H1 (cell line): ENCODE data around the gene NUAK1.

ENCODE experiments used
- ASH2L ChIP-seq: fragments of 200-600, 300-600 bp; sonication (generic); IDR thresholded peaks from one replicate; pipeline ENCODE4 v1.7.1; 2017; ENCODE audit warnings: low read length
- CHD2 ChIP-seq: IDR thresholded peaks from 2 replicates; pipeline ENCODE4 v1.6.1; 2012; ENCODE audit warnings: low read length, improper control_type of control experiment
- EP300 ChIP-seq, 2 experiments: IDR thresholded peaks; 1 replicate in 1 of 2; 2 replicates in 1 of 2; pipeline ENCODE4 v1.6.1; 2011 to 2012; ENCODE audit warnings: low read depth in 2 of 2, low read length in 2 of 2, mild to moderate bottlenecking in 2 of 2, borderline replicate concordance in 1 of 2, inconsistent platforms in 1 of 2, moderate library complexity in 1 of 2
- POLR2A ChIP-seq, 2 experiments: IDR thresholded peaks; 1 replicate in 1 of 2; 2 replicates in 1 of 2; pipeline ENCODE4 v1.6.1; 2011; ENCODE audit warnings: low read depth in 2 of 2, low read length in 2 of 2, mild to moderate bottlenecking in 2 of 2; ENCODE audit errors: control extremely low read depth in 1 of 2
- SAP30 ChIP-seq: fragments of 300-600 bp; sonication (generic); IDR thresholded peaks from 2 replicates; pipeline ENCODE4 v1.7.1; 2012; ENCODE audit warnings: low read length, moderate library complexity, mild to moderate bottlenecking, inconsistent platforms; ENCODE audit not compliant: insufficient read depth, insufficient replicate concordance
- SIN3A ChIP-seq, 2 experiments: IDR thresholded peaks in 1 of 2; conservative IDR thresholded peaks in 1 of 2; 2 replicates each; pipeline ENCODE4 v1.6.1; 2011 to 2012; ENCODE audit warnings: low read length in 2 of 2, improper control_type of control experiment in 1 of 2, low read depth in 1 of 2, mild to moderate bottlenecking in 1 of 2
- TAF1 ChIP-seq: IDR thresholded peaks from 2 replicates; pipeline ENCODE4 v1.6.1; 2011; ENCODE audit warnings: mild to moderate bottlenecking, low read depth, low read length
- USF2 ChIP-seq: IDR thresholded peaks from 2 replicates; pipeline ENCODE4 v1.6.1; 2011; ENCODE audit warnings: low read length, improper control_type of control experiment
- TF ChIP-seq, protein P1 (sequence below): IDR thresholded peaks from 2 replicates; pipeline ENCODE4 v1.6.1; 2012; ENCODE audit warnings: inconsistent platforms
- TF ChIP-seq, protein P2 (sequence below), 3 experiments: IDR thresholded peaks; 1 replicate in 2 of 3; 2 replicates in 1 of 3; pipeline versions ENCODE4 v1.5.1 to v1.6.1; 2011; ENCODE audit warnings: low read length in 3 of 3, mild to moderate bottlenecking in 3 of 3, inconsistent platforms in 2 of 3, low read depth in 1 of 3, moderate library complexity in 1 of 3; ENCODE audit not compliant: insufficient read depth in 1 of 3; ENCODE audit errors: control extremely low read depth in 1 of 3

DNA sequence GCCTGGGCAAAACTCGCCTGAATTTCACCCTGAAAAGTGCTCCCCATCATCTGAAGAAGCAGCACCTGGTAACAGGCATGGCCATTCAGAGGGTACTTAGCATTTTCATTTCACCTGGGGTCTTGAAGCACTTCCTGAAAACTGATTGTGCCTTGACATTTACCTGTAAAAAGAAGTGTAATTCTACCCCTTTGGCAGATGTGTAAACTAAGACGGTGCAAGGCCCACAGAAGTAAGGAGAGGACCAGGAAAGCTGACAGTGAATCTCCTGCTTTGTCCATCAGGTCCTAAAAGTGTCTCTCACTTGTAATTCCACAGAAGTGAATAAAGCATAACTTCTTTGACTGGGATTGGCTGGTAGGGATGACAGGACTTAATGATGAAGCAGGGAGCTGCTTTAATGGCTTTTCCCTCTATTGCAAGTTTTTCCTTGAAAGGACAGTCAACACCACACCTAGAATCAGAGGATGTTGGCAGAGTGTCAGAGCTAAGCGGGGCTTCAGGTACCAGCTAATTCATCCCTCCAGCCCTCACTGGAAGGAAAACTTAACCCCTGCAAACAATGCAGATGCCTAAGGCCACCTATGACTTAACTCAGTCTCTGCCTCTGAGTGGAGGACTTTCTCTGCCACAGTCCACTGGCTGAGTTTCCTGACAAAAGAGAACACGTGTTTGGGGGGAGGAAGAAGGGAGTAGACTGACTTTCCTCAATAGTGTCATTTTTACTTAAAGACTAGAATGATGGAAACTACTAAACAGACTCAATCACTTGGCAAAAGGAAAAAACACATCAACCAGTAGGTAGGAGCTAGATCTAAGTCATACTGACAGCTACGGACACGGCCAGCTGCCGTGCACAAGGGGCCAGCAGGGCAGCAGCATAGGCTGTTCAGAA lies 74.7 kb downstream of the NUAK1 start:
- TF ChIP-seq, protein P1, sequence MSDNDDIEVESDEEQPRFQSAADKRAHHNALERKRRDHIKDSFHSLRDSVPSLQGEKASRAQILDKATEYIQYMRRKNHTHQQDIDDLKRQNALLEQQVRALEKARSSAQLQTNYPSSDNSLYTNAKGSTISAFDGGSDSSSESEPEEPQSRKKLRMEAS: no peak
- TF ChIP-seq, protein P2, sequence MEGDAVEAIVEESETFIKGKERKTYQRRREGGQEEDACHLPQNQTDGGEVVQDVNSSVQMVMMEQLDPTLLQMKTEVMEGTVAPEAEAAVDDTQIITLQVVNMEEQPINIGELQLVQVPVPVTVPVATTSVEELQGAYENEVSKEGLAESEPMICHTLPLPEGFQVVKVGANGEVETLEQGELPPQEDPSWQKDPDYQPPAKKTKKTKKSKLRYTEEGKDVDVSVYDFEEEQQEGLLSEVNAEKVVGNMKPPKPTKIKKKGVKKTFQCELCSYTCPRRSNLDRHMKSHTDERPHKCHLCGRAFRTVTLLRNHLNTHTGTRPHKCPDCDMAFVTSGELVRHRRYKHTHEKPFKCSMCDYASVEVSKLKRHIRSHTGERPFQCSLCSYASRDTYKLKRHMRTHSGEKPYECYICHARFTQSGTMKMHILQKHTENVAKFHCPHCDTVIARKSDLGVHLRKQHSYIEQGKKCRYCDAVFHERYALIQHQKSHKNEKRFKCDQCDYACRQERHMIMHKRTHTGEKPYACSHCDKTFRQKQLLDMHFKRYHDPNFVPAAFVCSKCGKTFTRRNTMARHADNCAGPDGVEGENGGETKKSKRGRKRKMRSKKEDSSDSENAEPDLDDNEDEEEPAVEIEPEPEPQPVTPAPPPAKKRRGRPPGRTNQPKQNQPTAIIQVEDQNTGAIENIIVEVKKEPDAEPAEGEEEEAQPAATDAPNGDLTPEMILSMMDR (IDR thresholded peaks at IDR 0.05; ENCODE audit: control extremely low read depth in 1 of 3, insufficient read depth in 1 of 3, low read depth in 1 of 3, low read length in 3 of 3): no peak
- no peak for TF ChIP-seq POLR2A (IDR thresholded peaks at IDR 0.05; ENCODE audit: control extremely low read depth in 1 of 2, low read depth in 2 of 2, low read length in 2 of 2)
- no peak for TF ChIP-seq USF2
- no peak for TF ChIP-seq SAP30
- TF ChIP-seq CHD2: no peak
- TF ChIP-seq ASH2L: no peak
- TF ChIP-seq TAF1: no peak
- no peak for TF ChIP-seq SIN3A (conservative IDR thresholded peaks at IDR 0.05 in 1 of 2, IDR thresholded peaks at IDR 0.05 in 1 of 2; ENCODE audit: low read depth in 1 of 2, low read length in 2 of 2)
- no peak for TF ChIP-seq EP300 (IDR thresholded peaks at IDR 0.05; ENCODE audit: borderline replicate concordance in 1 of 2, low read depth in 2 of 2, low read length in 2 of 2)
